GM23248 (cell line): ENCODE data around the gene HOXB5. TPM values are rescaled to one million over a fixed set of nuclear protein-coding genes. Genes with fewer than 3 reads are reported as not detected.
A peak's percentile ranks its signal among the peaks of the same experiment; 100 is the strongest.

Experiments
- DNase-seq: peaks from one replicate; pipeline ENCODE4 v3.0.0-alpha.2; 2015
- H2AFZ ChIP-seq: fragments of 200-600 bp; sonication (generic); 2 replicates; pipeline ENCODE4 v1.6.1; 2016; ENCODE audit warnings: antibody characterized with exemption
- H3F3A ChIP-seq: fragments of 200-600 bp; sonication (generic); 2 replicates; pipeline ENCODE4 v1.6.1; 2016; ENCODE audit warnings: mild to moderate bottlenecking, antibody characterized with exemption, mixed run types; ENCODE audit not compliant: insufficient read depth
- H3K27ac ChIP-seq: fragments of 200-600 bp; sonication (generic); 2 replicates; pipeline ENCODE4 v1.5.1; 2016; ENCODE audit warnings: mild to moderate bottlenecking
- H3K27me3 ChIP-seq: fragments of 200-600 bp; sonication (generic); replicated peaks from 2 replicates; pipeline ENCODE4 v1.6.1; 2016; ENCODE audit warnings: mild to moderate bottlenecking; ENCODE audit not compliant: insufficient read depth
- H3K36me3 ChIP-seq: fragments of 200-600 bp; sonication (generic); 2 replicates; pipeline ENCODE4 v1.6.1; 2016; ENCODE audit warnings: low read depth, mild to moderate bottlenecking
- H3K4me1 ChIP-seq: fragments of 200-600 bp; sonication (generic); 2 replicates; pipeline ENCODE4 v1.6.1; 2016; ENCODE audit warnings: mild to moderate bottlenecking; ENCODE audit not compliant: insufficient read depth
- H3K4me2 ChIP-seq: fragments of 200-600 bp; sonication (generic); one replicate; pipeline ENCODE4 v1.6.1; 2016; ENCODE audit warnings: mild to moderate bottlenecking; ENCODE audit not compliant: unreplicated experiment
- H3K4me3 ChIP-seq: fragments of 200-600 bp; sonication (generic); 2 replicates; pipeline ENCODE4 v1.5.1; 2016; ENCODE audit warnings: mild to moderate bottlenecking
- H3K79me2 ChIP-seq: fragments of 200-600 bp; sonication (generic); 2 replicates; pipeline ENCODE4 v1.6.1; 2016; ENCODE audit warnings: mild to moderate bottlenecking; ENCODE audit not compliant: insufficient read depth
- H3K9ac ChIP-seq: fragments of 200-600 bp; sonication (generic); 2 replicates; pipeline ENCODE4 v1.6.1; 2016; ENCODE audit warnings: mild to moderate bottlenecking
- H3K9me2 ChIP-seq: fragments of 200-600 bp; sonication (generic); 2 replicates; pipeline ENCODE4 v1.6.1; 2016; ENCODE audit warnings: mixed run types, mild to moderate bottlenecking, moderate library complexity; ENCODE audit not compliant: insufficient read depth
- H3K9me3 ChIP-seq: fragments of 200-600 bp; sonication (generic); one replicate; pipeline ENCODE4 v1.6.1; 2017; ENCODE audit warnings: low read depth
- H4K20me1 ChIP-seq: fragments of 200-600 bp; sonication (generic); 2 replicates; pipeline ENCODE4 v1.6.0; 2016; ENCODE audit not compliant: insufficient read depth
- EZH2 ChIP-seq: fragments of 200-600 bp; sonication (generic); IDR thresholded peaks from 2 replicates; pipeline ENCODE4 v1.6.1; 2018; ENCODE audit warnings: antibody characterized with exemption, mild to moderate bottlenecking; ENCODE audit not compliant: insufficient read depth, poor library complexity, severe bottlenecking
- EZH2phosphoT487 ChIP-seq: fragments of 200-600 bp; sonication (generic); IDR thresholded peaks from 2 replicates; pipeline ENCODE4 v1.6.1; 2018; ENCODE audit warnings: antibody characterized with exemption, moderate library complexity, mild to moderate bottlenecking, low read depth; ENCODE audit not compliant: insufficient read depth
- WGBS, 2 experiments: methylation state at CpG; one replicate each; pipeline ENCODE4 v1.1.6; 2015 to 2017; ENCODE audit warnings: low lambda C conversion rate in 2 of 2, low coverage in 1 of 2; ENCODE audit errors: missing lambda C conversion rate in 2 of 2; 5-methylcytosine and 5-hydroxymethylcytosine counted together
- in situ Hi-C: fragments of 300-500 bp; cut with MboI; formaldehyde crosslinking; loops from 2 replicates; pipeline ENCODE4 v1.15.0; 2020
- polyA plus RNA-seq: library from polyadenylated mRNA; unstranded; fragments of >200 nt; fragmentation: Nextera tagmentation; extraction: Ambion mirVana; gene quantifications from 2 replicates; pipeline ENCODE4 v1.2.1, GENCODE V29; 2016
- total RNA-seq: library from RNA; depleted of rRNA; stranded (reverse); fragments of >200 nt; shearing (Covaris generic); gene quantifications from 2 replicates; pipeline ENCODE4 v1.2.3, GENCODE V29; 2014

HOXB5 gene
- total and polyA plus RNA-seq, 2 experiments from 2014 or later, result 0.22 to 2.0 TPM

GRCh38 chr17:48631693-48632578 is 38.4 kb upstream of the HOXB5 start:
- no peak overlapping the region for H2AFZ ChIP-seq
- H3K4me3 ChIP-seq, result no peak overlapping the region
- DNase-seq, result no peak
- no peak overlapping the region for H3K27ac ChIP-seq
- H4K20me1 ChIP-seq, result no peaks in the 10 kb centered on the region
- no peaks in the 10 kb centered on the region for H3K9me2 ChIP-seq
- WGBS, 2 experiments, result 22 to 30% methylated on average over 7 of the region's 7 CpGs
- no peaks in the 10 kb centered on the region for H3K9me3 ChIP-seq
- H3K9ac ChIP-seq, result no peak overlapping the region
- peaks cover 3% of the 10 kb centered on the region; the same call in 1 of the 2 replicates for H3F3A ChIP-seq
- no peaks in the 10 kb centered on the region for H3K4me1 ChIP-seq
- TF ChIP-seq EZH2 (peak; percentile 67), EZH2phosphoT487 (peak; percentile 51; the same call in 1 of the 2 replicates)
- no peak overlapping the region for H3K4me2 ChIP-seq
- peaks cover 97% of the 10 kb centered on the region for H3K27me3 ChIP-seq
- no peaks in the 10 kb centered on the region for H3K36me3 ChIP-seq
- in situ Hi-C loops, result no loop called here
- no peaks in the 10 kb centered on the region for H3K79me2 ChIP-seq

GRCh38 chr17:48630925-48631692 is 37.5 kb upstream of the HOXB5 start:
- H3K4me3 ChIP-seq, result no peak overlapping the region
- H2AFZ ChIP-seq, result no peak overlapping the region
- in situ Hi-C loops, result no loop called here

GRCh38 chr17:48630009-48630924 is 36.7 kb upstream of the HOXB5 start:
- no peak overlapping the region for H2AFZ ChIP-seq
- H3K27ac ChIP-seq, result no peak overlapping the region
- peaks cover 98% of the 10 kb centered on the region for H3K27me3 ChIP-seq
- 11 to 14% methylated on average over 15 of the region's 15 CpGs for WGBS, 2 experiments
- H3K4me3 ChIP-seq, result no peak overlapping the region
- H3K79me2 ChIP-seq, result no peaks in the 10 kb centered on the region
- TF ChIP-seq EZH2, result peak; percentile 70
- no peak for TF ChIP-seq EZH2phosphoT487
- no peak overlapping the region for H3K9ac ChIP-seq
- no peaks in the 10 kb centered on the region for H3K36me3 ChIP-seq
- H3F3A ChIP-seq, result no peaks in the 10 kb centered on the region
- DNase-seq, result no peak
- in situ Hi-C loops, result no loop called here
- H4K20me1 ChIP-seq, result no peaks in the 10 kb centered on the region
- no peaks in the 10 kb centered on the region for H3K9me3 ChIP-seq
- H3K4me2 ChIP-seq, result no peak overlapping the region
- H3K9me2 ChIP-seq, result no peaks in the 10 kb centered on the region
- H3K4me1 ChIP-seq, result no peaks in the 10 kb centered on the region

More at GRCh38 chr17:48630925-48631692, 37.5 kb upstream of the HOXB5 start:
- no peak overlapping the region for H3K9ac ChIP-seq
- TF ChIP-seq EZH2 (no peak), EZH2phosphoT487 (no peak)
- H3K4me2 ChIP-seq, result no peak overlapping the region
- DNase-seq, result no peak
- H3K27ac ChIP-seq, result no peak overlapping the region
- H3K27me3 ChIP-seq, result peaks cover 98% of the 10 kb centered on the region
- no peaks in the 10 kb centered on the region for H3K36me3 ChIP-seq
- no peaks in the 10 kb centered on the region for H3K79me2 ChIP-seq
- H3F3A ChIP-seq, result no peaks in the 10 kb centered on the region
- no peaks in the 10 kb centered on the region for H3K9me2 ChIP-seq
- H4K20me1 ChIP-seq, result no peaks in the 10 kb centered on the region
- 16 to 17% methylated on average over 15 of the region's 15 CpGs for WGBS, 2 experiments
- no peaks in the 10 kb centered on the region for H3K4me1 ChIP-seq
- no peaks in the 10 kb centered on the region for H3K9me3 ChIP-seq

- Histone ChIP-seq H3K4me2 (no peak overlapping the region), H3K27ac (no peak overlapping the region), H3F3A (no peaks in the 10 kb centered on the region), H3K4me3 (no peak overlapping the region), H3K9ac (no peak overlapping the region), H2AFZ (no peak overlapping the region), H3K9me3 (no peaks in the 10 kb centered on the region), H3K9me2 (no peaks in the 10 kb centered on the region), H3K4me1 (no peaks in the 10 kb centered on the region), H3K36me3 (no peaks in the 10 kb centered on the region), H3K79me2 (no peaks in the 10 kb centered on the region), H4K20me1 (no peaks in the 10 kb centered on the region), H3K27me3 (peaks cover 98% of the 10 kb centered on the region)
- no peak for DNase-seq
- in situ Hi-C loops, result no loop called here
- WGBS, 2 experiments, result 19 to 22% methylated on average over 5 of the region's 5 CpGs
- TF ChIP-seq EZH2, result no peak
- TF ChIP-seq EZH2phosphoT487, result no peak
These were observed 35.8 kb upstream of the HOXB5 start for GRCh38 chr17:48629411-48629759.
